ENCODE data around the gene PIAS2.
A peak's percentile ranks its signal among the peaks of the same experiment; 100 is the strongest.

Gene PIAS2

DNA sequence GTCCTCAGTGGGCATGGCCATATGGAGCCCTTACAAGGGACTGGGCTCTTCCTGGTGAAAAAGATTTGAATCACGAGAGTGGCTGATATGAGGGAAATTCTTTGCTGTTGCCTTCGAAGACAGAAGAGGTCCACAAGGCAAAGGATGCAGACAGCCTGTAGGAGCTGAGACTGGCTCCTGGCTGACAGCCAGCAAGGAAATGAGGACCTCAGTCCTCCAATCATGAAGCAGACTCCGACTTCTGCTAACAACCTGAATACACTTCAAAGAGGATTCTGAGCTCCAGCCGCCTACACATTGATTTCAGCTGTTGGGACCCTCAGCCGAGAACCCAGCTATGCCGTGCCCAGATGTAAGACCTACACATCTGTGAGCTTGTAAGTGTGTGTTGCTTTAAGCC lies 157.4 kb downstream of the PIAS2 start:
- TF ChIP-seq, protein P1, sequence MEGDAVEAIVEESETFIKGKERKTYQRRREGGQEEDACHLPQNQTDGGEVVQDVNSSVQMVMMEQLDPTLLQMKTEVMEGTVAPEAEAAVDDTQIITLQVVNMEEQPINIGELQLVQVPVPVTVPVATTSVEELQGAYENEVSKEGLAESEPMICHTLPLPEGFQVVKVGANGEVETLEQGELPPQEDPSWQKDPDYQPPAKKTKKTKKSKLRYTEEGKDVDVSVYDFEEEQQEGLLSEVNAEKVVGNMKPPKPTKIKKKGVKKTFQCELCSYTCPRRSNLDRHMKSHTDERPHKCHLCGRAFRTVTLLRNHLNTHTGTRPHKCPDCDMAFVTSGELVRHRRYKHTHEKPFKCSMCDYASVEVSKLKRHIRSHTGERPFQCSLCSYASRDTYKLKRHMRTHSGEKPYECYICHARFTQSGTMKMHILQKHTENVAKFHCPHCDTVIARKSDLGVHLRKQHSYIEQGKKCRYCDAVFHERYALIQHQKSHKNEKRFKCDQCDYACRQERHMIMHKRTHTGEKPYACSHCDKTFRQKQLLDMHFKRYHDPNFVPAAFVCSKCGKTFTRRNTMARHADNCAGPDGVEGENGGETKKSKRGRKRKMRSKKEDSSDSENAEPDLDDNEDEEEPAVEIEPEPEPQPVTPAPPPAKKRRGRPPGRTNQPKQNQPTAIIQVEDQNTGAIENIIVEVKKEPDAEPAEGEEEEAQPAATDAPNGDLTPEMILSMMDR (IDR thresholded peaks at IDR 0.05; ENCODE audit: low read depth, low read length) = no peak
- no peaks in the 10 kb centered on the region for H3K36me3 ChIP-seq
- no peak overlapping the region for H3K4me3 ChIP-seq (ENCODE audit: low read depth, low read length)
- H3K27ac ChIP-seq = no peak overlapping the region
- H3K27me3 ChIP-seq (ENCODE audit: insufficient read depth, low read depth, severe bottlenecking) = peaks cover 20% of the 10 kb centered on the region
- DNase-seq = no peak
- H3K9me3 ChIP-seq (ENCODE audit: severe bottlenecking) = peaks cover 8% of the 10 kb centered on the region

DNA sequence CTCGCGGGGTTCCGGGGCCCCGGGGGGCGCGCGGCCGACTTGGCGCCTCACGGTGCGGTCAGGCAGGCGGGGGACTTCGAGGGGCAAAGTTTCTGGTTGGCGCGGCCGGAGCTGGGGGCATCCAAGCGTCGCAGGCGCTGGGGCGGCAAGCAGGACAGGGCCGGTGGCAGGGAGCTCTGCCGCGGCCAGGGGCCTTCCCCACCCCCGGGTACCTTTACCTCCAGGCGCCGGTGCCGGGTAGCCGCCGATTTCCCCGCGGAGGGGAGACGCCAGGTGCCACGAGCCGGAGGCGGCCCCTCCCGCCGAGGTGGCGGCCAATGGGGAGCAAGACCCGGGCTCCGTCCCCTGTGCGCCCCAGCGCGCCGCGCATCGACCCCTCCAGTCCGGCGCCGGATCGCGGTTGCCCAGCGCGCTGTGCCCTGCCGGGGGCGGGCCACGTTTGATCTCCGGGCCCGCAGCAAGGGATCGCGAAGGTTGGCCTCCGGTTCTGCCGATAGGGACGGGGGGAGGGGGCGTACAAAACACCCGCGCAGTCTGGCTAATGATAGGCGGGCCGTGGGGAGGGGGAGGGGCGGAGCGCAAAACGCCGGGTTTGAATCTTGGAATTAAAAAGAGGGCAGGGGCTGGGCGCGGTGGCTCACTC lies 160.6 kb downstream of the PIAS2 start, which contains the start of gene ST8SIA5:
Gene ST8SIA5 (minus strand): TSS at position 495 of the 643 bp plus-strand sequence. CDS start 545 bp downstream, outside the sequence.
- Histone ChIP-seq H3K27me3 (ENCODE audit: insufficient read depth, low read depth, severe bottlenecking) (peaks cover 20% of the 10 kb centered on the region), H3K36me3 (no peaks in the 10 kb centered on the region), H3K9me3 (ENCODE audit: severe bottlenecking) (peaks cover 8% of the 10 kb centered on the region), H3K27ac (no peak within 1 kb of the TSS), H3K4me3 (ENCODE audit: low read depth, low read length) (peak within 1 kb of the TSS; percentile 49)
- DNase-seq = no peak
- TF ChIP-seq, protein P1 (IDR thresholded peaks at IDR 0.05; ENCODE audit: low read depth, low read length) = no peak

DNA sequence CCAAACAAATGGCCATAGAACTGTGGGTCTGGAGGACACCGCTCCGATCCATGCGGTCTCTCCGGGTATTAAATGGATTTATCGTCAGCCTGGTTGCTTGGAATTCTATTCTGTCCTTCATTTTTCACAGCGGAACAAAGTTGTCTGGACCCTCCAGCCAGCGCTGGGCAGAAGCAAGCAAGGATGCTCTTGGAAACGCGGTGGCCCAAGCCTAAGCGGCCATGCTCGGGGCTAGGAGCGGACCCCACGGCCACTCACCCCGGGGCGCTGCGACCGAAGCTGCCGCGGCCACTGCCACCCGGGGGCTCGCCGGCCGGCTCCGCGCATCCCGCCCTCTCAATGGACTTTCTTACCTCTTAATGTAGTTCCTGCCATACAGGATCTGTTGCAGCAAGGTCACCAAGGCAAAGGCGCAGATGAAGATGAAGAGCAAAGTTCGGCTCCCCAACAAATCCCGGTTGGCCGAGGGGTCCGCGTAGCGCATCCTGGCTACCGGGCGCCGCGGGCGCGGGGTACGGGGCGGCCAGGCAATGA lies 161.2 kb downstream of the PIAS2 start:
- Histone ChIP-seq H3K4me3 (ENCODE audit: low read depth, low read length) (no peak overlapping the region), H3K9me3 (ENCODE audit: severe bottlenecking) (peaks cover 8% of the 10 kb centered on the region), H3K27ac (no peak overlapping the region), H3K36me3 (no peaks in the 10 kb centered on the region), H3K27me3 (ENCODE audit: insufficient read depth, low read depth, severe bottlenecking) (peaks cover 20% of the 10 kb centered on the region)
- no peak for DNase-seq
- TF ChIP-seq, protein P1 (IDR thresholded peaks at IDR 0.05; ENCODE audit: low read depth, low read length) = no peak

DNA sequence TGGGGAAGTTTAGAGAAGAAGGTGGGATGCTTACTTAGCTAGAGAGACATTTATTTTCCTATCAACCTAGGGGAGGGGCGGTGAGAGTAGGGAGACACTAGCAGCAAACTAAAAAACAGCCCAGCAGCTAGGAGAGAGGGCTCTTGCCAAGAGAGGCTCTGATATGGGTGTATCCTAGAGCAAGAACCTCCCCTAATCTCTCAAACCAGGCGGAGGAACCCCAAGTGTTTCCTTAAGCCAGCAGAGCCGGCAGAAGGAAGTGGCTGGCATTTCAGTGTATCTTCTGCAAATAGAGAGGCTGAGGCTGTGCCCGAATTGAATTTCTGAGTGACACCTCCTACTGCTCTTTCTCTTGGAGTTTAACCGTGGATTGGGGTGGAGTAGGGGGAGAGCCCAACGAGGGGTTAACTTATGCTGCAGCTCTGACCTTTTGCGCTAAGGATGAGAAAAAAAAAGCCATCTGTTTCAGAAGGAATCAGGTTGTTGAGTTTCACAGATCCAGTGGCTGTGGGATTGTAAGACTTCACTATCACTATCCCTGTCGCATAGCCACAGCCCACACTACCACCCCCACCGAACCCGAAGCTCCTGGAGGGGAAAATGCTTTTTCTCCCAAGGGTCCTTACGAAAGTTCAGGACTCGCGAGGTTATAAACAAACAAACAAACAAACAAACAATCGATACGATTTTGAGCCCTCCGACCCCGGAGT lies 161.8 kb downstream of the PIAS2 start:
- Histone ChIP-seq H3K27ac (no peak overlapping the region), H3K27me3 (ENCODE audit: insufficient read depth, low read depth, severe bottlenecking) (peaks cover 20% of the 10 kb centered on the region), H3K4me3 (ENCODE audit: low read depth, low read length) (no peak overlapping the region), H3K36me3 (no peaks in the 10 kb centered on the region), H3K9me3 (ENCODE audit: severe bottlenecking) (peaks cover 8% of the 10 kb centered on the region)
- no peak for DNase-seq
- TF ChIP-seq, protein P1 (IDR thresholded peaks at IDR 0.05; ENCODE audit: low read depth, low read length) = no peak

DNA sequence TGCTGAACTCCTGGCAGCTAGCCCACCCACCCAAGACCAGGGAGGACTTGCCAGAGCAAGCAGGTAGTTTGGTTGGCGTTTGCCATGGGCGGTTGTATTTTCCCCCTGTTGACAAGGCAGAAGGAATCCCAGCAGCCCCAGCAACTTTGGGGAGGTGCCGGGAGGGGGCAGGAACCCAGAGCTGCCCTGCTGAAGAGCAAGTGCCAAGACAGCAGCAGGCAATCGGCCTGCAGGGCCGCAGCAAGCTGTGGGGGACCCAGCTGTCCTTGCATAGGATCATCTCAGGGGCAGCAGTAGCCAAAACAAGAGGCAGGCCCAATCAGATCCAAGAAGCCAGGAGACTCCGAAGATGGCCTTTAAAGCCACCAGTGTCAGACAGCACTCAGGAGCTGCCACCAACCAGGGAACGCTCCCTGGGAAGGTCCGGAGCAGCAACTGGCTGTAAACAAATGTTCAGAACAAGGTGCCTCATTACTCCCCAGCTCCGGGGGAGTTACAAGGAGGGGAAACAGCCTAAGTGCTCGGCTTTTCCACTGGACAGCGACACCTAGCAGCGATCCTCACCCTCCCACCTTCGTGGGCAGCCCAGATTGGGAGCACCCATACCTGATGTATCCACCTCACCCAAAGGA lies 162.5 kb downstream of the PIAS2 start:
- Histone ChIP-seq H3K27me3 (ENCODE audit: insufficient read depth, low read depth, severe bottlenecking) (peaks cover 20% of the 10 kb centered on the region), H3K4me3 (ENCODE audit: low read depth, low read length) (no peak overlapping the region), H3K9me3 (ENCODE audit: severe bottlenecking) (peaks cover 8% of the 10 kb centered on the region), H3K36me3 (no peaks in the 10 kb centered on the region), H3K27ac (no peak overlapping the region)
- TF ChIP-seq, protein P1 (IDR thresholded peaks at IDR 0.05; ENCODE audit: low read depth, low read length) = no peak
- no peak for DNase-seq
